ENCODE data around the gene CCNQ. TPM values are rescaled to one million over a fixed set of nuclear protein-coding genes. Genes with fewer than 3 reads are reported as not detected.

CCNQ gene
- total RNA-seq, 2 experiments from 2014 or later, result 17.5 to 24.7 TPM

DNA sequence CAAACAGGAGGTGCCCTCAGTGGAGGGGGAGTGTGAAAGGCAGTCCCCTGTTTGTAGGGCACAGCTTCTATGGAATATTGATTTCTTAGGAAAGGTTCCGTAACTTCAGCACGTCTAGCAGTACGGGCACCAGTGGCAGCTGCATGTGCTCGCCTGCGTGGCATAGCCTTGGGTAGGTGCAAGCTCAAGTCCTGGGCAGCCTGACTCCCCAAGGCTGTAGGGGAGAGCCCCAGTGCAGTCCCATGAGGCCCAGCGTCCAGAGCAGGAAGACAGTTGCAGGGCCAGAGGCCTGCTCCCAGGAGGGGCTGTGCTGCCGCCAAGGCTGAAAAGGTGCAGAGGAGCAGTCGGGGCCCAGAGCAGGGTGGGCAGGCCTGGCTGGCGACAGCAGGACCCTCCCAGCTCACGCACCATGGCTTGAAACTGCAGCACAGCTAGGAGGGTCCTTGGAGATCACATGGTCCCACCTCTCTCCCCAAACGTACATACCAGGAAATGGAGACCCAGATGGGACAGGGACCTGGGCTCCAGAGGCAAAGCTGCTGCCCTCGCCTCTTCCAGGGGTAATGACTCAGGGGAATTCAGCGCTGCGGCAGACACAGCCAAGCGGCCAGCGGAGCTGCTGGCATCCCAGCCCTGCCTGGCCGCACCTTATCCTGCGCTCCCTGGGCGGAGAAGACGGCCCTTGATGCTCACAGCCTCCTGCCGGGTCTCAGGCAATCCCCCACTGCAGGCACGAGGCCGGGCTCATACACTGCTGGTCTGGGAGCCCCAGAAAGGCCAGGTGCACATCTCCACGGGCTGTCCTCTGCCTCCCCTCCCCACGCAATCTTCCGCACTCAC, 42.0 kb upstream of the CCNQ start:
- CTCF ChIA-PET, result interaction anchor here (1.2 kb wide), 1 partner anchor 23 kb away, joined by 3 read pairs; no protein-coding TSS in a partner anchor
- Mint-ChIP-seq H3K27me3 (peaks cover 37% of the 10 kb centered on the region), H3K4me3 (no peak overlapping the region), H3K4me1 (peaks cover 7% of the 10 kb centered on the region), H3K36me3 (no peaks in the 10 kb centered on the region), H3K27ac (no peak overlapping the region), H3K9me3 (ENCODE audit: low read depth) (no peaks in the 10 kb centered on the region)
- no peak for DNase-seq
- no peak for ATAC-seq

DNA sequence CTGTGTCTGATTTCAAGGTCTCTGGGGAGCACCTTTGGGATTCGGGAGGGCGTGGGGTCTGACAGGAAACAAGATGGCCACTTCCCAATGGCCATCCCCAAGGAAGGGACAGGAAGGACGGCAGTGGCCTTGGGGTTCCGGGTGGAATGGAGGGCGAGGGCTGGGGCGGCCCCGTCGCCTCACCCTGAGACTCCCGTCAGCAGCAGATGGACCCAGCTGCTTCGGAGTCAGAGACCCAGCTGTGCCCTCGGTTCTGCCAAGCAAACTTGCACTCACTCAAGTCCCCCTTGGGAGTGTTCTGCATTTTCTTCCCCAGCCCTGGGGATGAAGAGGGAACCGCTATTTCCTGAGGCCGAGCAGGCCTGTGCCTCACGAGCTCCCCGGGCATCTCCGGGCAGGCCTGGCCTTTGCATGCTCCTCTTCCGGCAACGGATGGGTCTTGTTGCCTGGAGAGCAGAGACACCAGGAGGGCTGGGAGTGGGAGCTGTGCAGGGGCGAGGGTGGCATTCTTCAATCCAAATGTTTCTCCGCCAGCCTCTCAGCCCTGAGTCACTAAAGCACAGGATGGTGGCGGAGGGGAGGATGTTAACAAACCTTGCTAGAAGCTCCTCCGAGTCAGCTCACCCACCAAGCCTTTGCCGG, 41.2 kb upstream of the CCNQ start:
- Mint-ChIP-seq H3K4me3 (no peak overlapping the region), H3K36me3 (no peaks in the 10 kb centered on the region), H3K9me3 (ENCODE audit: low read depth) (no peaks in the 10 kb centered on the region), H3K27me3 (peaks cover 29% of the 10 kb centered on the region), H3K27ac (no peak overlapping the region), H3K4me1 (peaks cover 7% of the 10 kb centered on the region)
- ATAC-seq, result no peak
- no peak for DNase-seq
- CTCF ChIA-PET, result interaction anchor here (1.2 kb wide), 1 partner anchor 24 kb away, joined by 3 read pairs; no protein-coding TSS in a partner anchor

DNA sequence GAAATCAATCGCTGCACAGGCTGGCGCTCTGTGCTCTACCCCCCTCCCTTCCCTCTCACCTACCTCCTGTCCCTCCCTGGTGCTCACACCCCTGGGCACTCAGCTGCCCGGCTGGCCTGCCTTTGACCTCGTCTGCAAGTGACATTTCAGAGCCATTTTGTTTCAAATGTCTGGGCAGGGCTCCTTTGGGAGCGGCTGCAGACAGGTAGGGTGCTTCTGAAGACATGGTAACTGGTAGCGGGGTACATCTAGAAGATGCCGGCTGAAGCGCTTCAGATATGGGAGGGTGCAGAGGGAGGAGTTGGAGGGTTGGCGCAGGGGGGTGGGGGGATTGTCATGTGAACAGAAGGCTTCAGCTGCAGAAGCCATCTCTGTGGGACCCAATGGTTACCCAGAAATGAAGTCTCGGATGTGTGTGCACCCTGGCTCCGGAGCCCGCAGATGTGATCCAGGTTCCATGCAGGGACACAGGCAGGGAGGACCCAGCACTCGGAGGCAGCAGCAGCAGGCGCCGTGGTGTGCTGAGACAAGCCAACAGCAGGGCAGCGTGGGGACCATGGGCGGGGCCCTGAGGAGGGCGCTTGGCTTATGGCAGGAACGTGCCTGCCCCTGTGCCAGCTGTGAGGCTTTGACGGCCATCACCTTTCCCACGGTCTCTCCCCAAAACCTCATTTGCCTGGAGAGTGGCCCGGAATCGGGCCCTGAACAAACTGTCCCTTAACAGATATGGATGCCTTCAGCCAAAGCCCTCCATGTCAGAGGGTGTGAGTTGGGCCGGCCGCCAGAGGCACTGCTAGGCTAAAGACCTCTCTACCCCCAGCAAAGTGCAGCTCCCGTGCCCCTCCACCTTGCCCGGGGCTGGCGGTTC, 40.5 kb upstream of the CCNQ start:
- CTCF ChIA-PET, result no interaction called here
- Mint-ChIP-seq H3K4me3 (no peak overlapping the region), H3K27ac (no peak overlapping the region), H3K9me3 (ENCODE audit: low read depth) (no peaks in the 10 kb centered on the region), H3K27me3 (peaks cover 21% of the 10 kb centered on the region), H3K4me1 (peaks cover 7% of the 10 kb centered on the region), H3K36me3 (no peaks in the 10 kb centered on the region)
- ATAC-seq (no peak), DNase-seq (no peak)

DNA sequence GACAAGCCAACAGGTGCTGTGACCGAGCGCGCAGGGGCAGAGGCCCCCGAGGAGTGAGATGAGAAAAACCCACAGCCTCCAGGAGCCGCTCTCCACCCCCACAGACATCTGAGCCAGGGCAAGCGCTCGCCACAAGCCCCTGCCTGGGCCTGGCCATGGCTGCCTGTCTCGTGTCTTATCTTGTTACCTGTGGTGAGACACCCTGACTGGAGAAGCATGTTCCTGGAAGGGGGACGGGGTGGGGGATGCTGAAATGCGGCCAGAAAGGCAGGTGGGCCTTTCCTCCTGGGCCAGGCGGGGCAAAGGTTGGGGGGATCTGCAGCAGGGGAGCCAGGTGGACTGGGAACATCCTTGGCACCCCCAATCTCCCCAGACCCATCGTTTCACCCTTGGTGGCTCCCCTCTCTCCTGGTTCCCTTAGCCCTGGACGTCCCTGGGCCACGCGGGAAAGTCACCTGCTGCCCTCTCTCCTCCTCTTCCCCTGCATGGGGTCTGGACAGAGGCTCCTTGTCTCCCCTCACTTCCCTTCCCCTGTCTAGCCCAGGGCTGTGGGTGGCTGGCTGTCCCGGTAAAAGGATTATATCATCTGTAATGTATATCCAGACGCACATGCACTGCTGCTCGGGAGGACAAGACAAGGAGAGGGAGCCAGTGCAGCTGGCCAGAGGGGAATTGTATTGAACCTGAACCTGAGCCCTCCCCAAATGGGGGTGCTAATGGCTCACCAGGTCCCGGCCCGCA, 39.7 kb upstream of the CCNQ start:
- Mint-ChIP-seq H3K36me3 (no peaks in the 10 kb centered on the region), H3K27ac (no peak overlapping the region), H3K9me3 (ENCODE audit: low read depth) (no peaks in the 10 kb centered on the region), H3K4me1 (peaks cover 7% of the 10 kb centered on the region), H3K27me3 (peaks cover 18% of the 10 kb centered on the region), H3K4me3 (no peak overlapping the region)
- CTCF ChIA-PET, result no interaction called here
- DNase-seq (no peak), ATAC-seq (no peak)

DNA sequence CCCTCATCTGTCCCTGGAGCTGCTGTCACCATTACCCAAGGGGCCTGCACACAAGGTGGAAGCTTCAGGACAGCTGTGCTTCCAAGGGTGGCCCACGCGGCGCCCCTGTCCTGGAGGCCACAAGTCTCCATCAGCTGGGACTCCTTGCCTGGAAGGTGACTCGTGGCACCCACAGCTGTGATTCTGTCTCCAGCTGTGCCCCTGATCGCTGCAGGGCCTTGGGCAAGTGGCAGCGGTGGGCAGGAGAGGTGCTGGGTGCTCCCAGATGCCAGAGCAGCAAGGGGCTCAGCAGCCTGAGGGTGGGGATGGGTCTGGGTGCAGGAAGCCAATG, 39.1 kb upstream of the CCNQ start:
- CTCF ChIA-PET, result no interaction called here
- Mint-ChIP-seq H3K4me1 (peaks cover 4% of the 10 kb centered on the region), H3K4me3 (no peak overlapping the region), H3K9me3 (ENCODE audit: low read depth) (no peaks in the 10 kb centered on the region), H3K27ac (no peak overlapping the region), H3K27me3 (peaks cover 13% of the 10 kb centered on the region), H3K36me3 (no peaks in the 10 kb centered on the region)
- no peak for DNase-seq
- no peak for ATAC-seq

DNA sequence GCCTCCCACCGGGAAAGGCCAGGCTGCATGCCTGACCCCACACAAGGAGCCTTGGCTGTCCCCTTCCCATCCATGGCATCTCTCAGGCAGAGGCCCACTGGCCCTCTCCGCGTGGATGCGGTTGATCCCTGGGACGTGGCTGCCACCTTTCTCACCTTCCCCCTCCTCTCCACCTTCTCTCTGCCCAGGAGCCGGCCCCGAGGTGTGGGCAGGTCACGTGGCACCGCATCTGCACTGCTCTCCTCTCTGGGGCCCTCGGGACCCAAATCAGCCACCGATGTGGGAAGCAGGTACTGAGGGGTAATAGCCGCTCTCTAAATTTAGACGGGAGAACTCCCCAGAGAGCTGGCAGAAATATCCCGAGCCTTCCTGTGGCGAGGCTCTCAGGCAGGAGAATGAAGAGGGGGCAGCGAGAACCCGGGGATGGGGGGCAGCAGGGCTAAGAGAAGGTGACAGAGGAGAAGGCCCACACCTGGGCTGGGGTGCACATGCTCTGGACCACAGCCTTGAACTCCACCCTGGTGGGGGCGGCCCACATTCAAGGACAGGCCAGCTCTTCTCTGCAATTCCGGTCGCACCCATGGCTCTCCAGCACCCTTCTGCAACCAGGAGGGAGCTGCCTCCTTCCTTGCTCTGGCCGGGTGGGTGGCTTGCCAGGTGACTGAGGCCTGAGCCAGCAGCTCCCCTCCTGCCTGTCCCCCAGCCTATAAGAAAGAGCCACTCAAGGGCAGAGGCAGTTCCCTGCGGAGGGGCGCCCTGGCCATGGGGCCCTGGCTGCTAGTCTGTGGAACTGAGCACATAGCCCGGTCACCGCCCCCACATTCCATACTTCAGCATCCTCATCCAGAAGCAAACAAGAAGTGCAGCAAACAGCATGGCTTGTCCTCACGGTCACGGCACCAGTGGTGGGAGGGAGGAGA, 38.4 kb upstream of the CCNQ start:
- H3K27ac Mint-ChIP-seq, result no peak overlapping the region
- no peak overlapping the region for H3K4me3 Mint-ChIP-seq
- DNase-seq (no peak), ATAC-seq (no peak)
- H3K4me1 Mint-ChIP-seq, result no peaks in the 10 kb centered on the region
- H3K27me3 Mint-ChIP-seq, result peaks cover 9% of the 10 kb centered on the region
- H3K36me3 Mint-ChIP-seq, result no peaks in the 10 kb centered on the region
- no peaks in the 10 kb centered on the region for H3K9me3 Mint-ChIP-seq (ENCODE audit: low read depth)
- CTCF ChIA-PET, result interaction anchor here (1.8 kb wide), 1 partner anchor 8 kb away, joined by 7 read pairs; no protein-coding TSS in a partner anchor

DNA sequence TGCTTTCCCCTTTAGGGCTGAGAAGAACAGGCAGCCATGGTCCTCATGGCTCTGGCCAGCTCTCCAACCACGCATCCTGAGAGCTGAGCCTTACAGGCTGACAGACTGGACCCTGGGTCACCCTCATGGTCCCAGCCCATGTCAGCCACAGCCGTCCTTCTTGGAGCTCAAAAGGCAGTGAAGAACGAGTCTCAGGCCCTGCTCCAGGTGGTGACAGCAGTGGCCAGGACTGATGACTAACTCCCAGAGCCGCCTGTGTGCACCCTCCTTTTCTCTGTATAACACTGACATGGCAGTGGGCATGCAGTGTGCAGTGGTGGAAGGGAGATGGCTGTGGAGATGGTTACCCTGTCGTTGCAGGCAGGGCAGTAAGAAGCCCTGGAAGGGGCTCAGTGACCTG, 37.8 kb upstream of the CCNQ start:
- no peaks in the 10 kb centered on the region for H3K9me3 Mint-ChIP-seq (ENCODE audit: low read depth)
- H3K27ac Mint-ChIP-seq, result no peak overlapping the region
- DNase-seq, result no peak
- CTCF ChIA-PET, result interaction anchor here (1.0 to 1.8 kb wide), 3 partner anchors 8 to 103 kb away, joined by 3 to 7 read pairs (median 3); no protein-coding TSS in a partner anchor
- H3K4me3 Mint-ChIP-seq, result no peak overlapping the region
- no peak for ATAC-seq
- peaks cover 8% of the 10 kb centered on the region for H3K27me3 Mint-ChIP-seq
- H3K36me3 Mint-ChIP-seq, result no peaks in the 10 kb centered on the region
- no peaks in the 10 kb centered on the region for H3K4me1 Mint-ChIP-seq

DNA sequence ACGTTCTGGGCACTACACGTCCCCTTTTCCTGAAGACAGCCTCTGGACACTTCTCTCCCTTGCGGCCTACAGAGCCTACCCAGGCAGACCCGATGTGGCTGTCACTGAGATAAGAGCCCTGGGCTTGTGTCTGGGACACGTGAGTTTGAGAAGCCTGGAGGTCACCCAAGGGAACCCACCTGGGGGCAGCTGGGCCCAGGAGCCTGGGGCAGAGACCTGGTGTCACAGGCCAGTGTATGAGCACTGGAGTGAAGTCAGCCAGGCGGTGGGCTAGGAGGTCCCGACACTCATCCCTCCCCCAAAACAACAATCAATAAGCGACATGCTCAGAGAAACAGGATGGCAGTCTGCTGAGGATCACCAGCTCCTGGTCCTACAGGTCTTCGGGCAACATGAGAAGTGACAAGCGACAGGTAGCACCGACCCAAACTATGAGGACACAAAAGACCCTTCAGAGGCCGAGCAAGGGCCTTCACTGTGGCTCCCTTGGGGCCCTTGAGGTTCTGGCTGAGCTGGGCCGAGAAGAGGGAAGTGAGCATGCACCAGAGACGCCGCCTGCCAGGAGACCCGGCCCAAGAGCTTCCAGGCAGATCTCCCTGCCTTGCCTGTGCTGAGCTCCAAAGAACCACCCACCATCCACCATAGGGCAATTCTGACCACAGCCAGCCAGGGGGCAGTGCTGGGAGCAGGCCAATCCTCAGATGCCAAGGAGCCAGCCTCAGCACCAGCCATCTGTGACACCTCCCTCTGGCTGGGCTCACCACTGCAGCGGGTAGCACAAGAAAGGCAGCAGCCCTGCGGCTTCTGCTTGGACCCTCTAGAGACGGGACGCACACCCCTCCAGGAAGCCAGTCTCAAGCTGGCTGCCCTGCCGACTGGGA, 37.1 kb upstream of the CCNQ start:
- ATAC-seq, result no peak
- CTCF ChIA-PET, result interaction anchor here (1.0 to 1.8 kb wide), 5 partner anchors 9 to 102 kb away, joined by 3 to 7 read pairs (median 3); no protein-coding TSS in a partner anchor
- H3K4me1 Mint-ChIP-seq, result no peaks in the 10 kb centered on the region
- H3K4me3 Mint-ChIP-seq, result no peak overlapping the region
- peaks cover 2% of the 10 kb centered on the region for H3K27me3 Mint-ChIP-seq
- no peak for DNase-seq
- no peak overlapping the region for H3K27ac Mint-ChIP-seq
- H3K36me3 Mint-ChIP-seq, result peaks cover 2% of the 10 kb centered on the region
- H3K9me3 Mint-ChIP-seq (ENCODE audit: low read depth), result peaks cover 2% of the 10 kb centered on the region

DNA sequence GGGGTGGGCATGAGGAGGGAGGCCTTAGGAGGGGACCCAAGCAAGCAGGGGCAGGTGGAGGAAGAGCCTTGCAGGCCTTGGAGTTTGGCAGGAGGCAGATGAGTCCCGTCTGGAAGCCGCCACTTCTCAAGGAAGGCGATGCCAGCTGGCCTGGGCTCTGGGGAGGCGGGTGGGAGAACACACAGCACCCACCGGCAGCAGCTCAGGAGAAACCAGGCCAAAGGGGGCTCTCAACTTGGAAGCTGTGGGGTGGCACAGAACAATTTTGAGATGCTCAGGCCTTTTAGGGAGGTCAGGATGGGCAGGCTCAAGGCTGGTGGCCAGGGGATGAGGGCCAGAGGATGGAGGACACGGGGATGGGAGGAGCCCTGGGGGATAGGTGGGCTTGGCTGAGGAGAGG, 36.4 kb upstream of the CCNQ start:
- H3K27me3 Mint-ChIP-seq, result no peaks in the 10 kb centered on the region
- CTCF ChIA-PET, result interaction anchor here (1.0 to 1.4 kb wide), 3 partner anchors 12 to 32 kb away, joined by 3 read pairs; no protein-coding TSS in a partner anchor
- H3K4me3 Mint-ChIP-seq, result no peak overlapping the region
- peaks cover 4% of the 10 kb centered on the region for H3K9me3 Mint-ChIP-seq (ENCODE audit: low read depth)
- DNase-seq, result no peak
- H3K36me3 Mint-ChIP-seq, result peaks cover 2% of the 10 kb centered on the region
- H3K4me1 Mint-ChIP-seq, result no peaks in the 10 kb centered on the region
- ATAC-seq, result no peak
- H3K27ac Mint-ChIP-seq, result no peak overlapping the region

DNA sequence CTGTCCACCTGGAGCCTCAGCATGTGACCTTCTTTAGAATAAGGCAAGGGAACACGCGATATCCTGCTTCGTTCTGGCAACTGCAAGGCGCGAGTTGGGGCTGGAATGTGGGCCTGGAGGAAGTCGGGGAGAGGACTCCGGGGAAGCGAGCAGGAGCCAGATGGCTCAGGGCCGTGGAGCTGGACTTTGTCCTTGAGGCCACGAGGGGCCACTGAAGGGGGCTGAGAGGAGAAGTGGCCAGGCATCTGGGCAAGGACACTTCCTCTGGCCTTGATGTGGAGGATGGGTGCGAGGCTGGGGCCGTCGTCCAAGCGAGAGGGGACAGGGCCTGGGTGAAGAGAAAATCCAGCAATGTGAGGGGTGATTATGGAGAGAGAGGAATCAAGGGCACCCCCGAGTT, 35.9 kb upstream of the CCNQ start:
- CTCF ChIA-PET, result no interaction called here
- DNase-seq, result no peak
- Mint-ChIP-seq H3K36me3 (peaks cover 2% of the 10 kb centered on the region), H3K4me3 (no peak overlapping the region), H3K27me3 (no peaks in the 10 kb centered on the region), H3K27ac (no peak overlapping the region), H3K9me3 (ENCODE audit: low read depth) (peaks cover 4% of the 10 kb centered on the region), H3K4me1 (no peaks in the 10 kb centered on the region)
- ATAC-seq, result no peak

DNA sequence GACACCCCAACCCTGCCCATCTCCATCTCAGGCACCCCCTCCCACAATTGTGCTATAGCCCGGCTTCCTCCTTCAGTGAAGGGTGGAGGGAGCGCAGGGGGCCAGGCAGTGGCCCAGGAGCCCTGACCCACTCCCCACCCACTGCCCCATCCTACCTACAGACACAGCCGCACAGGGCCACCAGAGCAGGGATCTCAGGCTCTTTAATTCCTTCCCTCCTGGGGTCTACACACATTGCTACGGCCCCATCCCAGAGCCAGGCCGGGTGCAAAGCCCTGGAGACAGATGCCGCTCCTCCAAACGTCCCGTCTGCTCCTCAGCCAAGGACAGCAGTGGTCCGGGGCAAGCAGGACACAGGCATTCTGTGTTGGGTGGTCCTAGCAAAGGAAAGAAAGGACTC, 35.3 kb upstream of the CCNQ start:
- Mint-ChIP-seq H3K36me3 (peaks cover 2% of the 10 kb centered on the region), H3K27me3 (no peaks in the 10 kb centered on the region), H3K4me3 (no peak overlapping the region), H3K4me1 (no peaks in the 10 kb centered on the region), H3K27ac (no peak overlapping the region), H3K9me3 (ENCODE audit: low read depth) (peaks cover 4% of the 10 kb centered on the region)
- CTCF ChIA-PET, result no interaction called here
- DNase-seq (no peak), ATAC-seq (no peak)

Data from activated CD8-positive, alpha-beta memory T cell treated with anti-CD3 and anti-CD28 coated beads, Interleukin-2, amount 10 ng/mL, durations not matched to agents 7 days and 5 days (primary cell).